HTR-8/SVneo (cell line): ENCODE data around the gene NTNG1.

Experiments used
- DNase-seq: peaks from one replicate; pipeline ENCODE4 v3.0.0; 2011; ENCODE audit warnings: low spot score, mixed read lengths; ENCODE audit not compliant: insufficient read length
- FAIRE-seq: peaks from 2 replicates; lab custom pipeline; 2011; peaks lifted over from hg19 to GRCh38; lab: Jason Lieb, UNC

NTNG1 gene

GRCh38 chr1:107378426-107378825 is 237.6 kb downstream of the NTNG1 start:
- FAIRE-seq, result no peak
- no peak for DNase-seq

GRCh38 chr1:107378866-107379265 is 238.0 kb downstream of the NTNG1 start:
- no peak for DNase-seq
- no peak for FAIRE-seq

- no peak for DNase-seq
- no peak for FAIRE-seq
These were observed 239.0 kb downstream of the NTNG1 start for GRCh38 chr1:107379826-107380225.

- DNase-seq (no peak), FAIRE-seq (no peak)
These were observed 248.9 kb downstream of the NTNG1 start for GRCh38 chr1:107389410-107390396.

GRCh38 chr1:107394301-107394700 is 253.5 kb downstream of the NTNG1 start:
- no peak for DNase-seq
- no peak for FAIRE-seq

- FAIRE-seq (no peak), DNase-seq (no peak)
These were observed 260.9 kb downstream of the NTNG1 start for GRCh38 chr1:107401704-107402103.

GRCh38 chr1:107404756-107405155 is 263.9 kb downstream of the NTNG1 start:
- DNase-seq, result no peak
- FAIRE-seq, result no peak

GRCh38 chr1:107405236-107405635 is 264.4 kb downstream of the NTNG1 start:
- FAIRE-seq, result no peak
- DNase-seq, result no peak

GRCh38 chr1:107407011-107407410 is 266.2 kb downstream of the NTNG1 start:
- DNase-seq (no peak), FAIRE-seq (no peak)

GRCh38 chr1:107413546-107413945 is 272.7 kb downstream of the NTNG1 start:
- FAIRE-seq (no peak), DNase-seq (no peak)

- no peak for DNase-seq
- FAIRE-seq, result no peak
These were observed 273.1 kb downstream of the NTNG1 start for GRCh38 chr1:107413951-107414350.

GRCh38 chr1:107414550-107414949 is 273.7 kb downstream of the NTNG1 start:
- DNase-seq, result no peak

GRCh38 chr1:107415241-107415640 is 274.4 kb downstream of the NTNG1 start:
- FAIRE-seq (no peak), DNase-seq (no peak)

More at GRCh38 chr1:107414550-107414949, 273.7 kb downstream of the NTNG1 start:
- no peak for FAIRE-seq

GRCh38 chr1:107419003-107419402 is 278.2 kb downstream of the NTNG1 start:
- FAIRE-seq (no peak), DNase-seq (no peak)

GRCh38 chr1:107422901-107423300 is 282.1 kb downstream of the NTNG1 start:
- FAIRE-seq (no peak), DNase-seq (no peak)

- FAIRE-seq, result no peak
These were observed 289.8 kb downstream of the NTNG1 start for GRCh38 chr1:107430540-107431228.

GRCh38 chr1:107432108-107432507 is 291.3 kb downstream of the NTNG1 start:
- no peak for DNase-seq

More at GRCh38 chr1:107430540-107431228, 289.8 kb downstream of the NTNG1 start:
- peak; percentile 0 for DNase-seq

GRCh38 chr1:107433068-107433467 is 292.2 kb downstream of the NTNG1 start:
- FAIRE-seq, result no peak

More at GRCh38 chr1:107432108-107432507, 291.3 kb downstream of the NTNG1 start:
- FAIRE-seq, result no peak

GRCh38 chr1:107433635-107434360 is 293.0 kb downstream of the NTNG1 start:
- DNase-seq (no peak), FAIRE-seq (no peak)

More at GRCh38 chr1:107433068-107433467, 292.2 kb downstream of the NTNG1 start:
- no peak for DNase-seq

GRCh38 chr1:107434361-107434693 is 293.5 kb downstream of the NTNG1 start:
- DNase-seq (no peak), FAIRE-seq (no peak)
